AG09309 (cell line): Measurements from ENCODE around the gene PLPP1.

Source experiments
- DNase-seq: peaks from one replicate; pipeline ENCODE4 v3.0.0-alpha.2; 2010; ENCODE audit warnings: low read depth
- H3K4me3 ChIP-seq: 2 replicates; pipeline ENCODE4 v1.5.1; 2011; ENCODE audit warnings: mild to moderate bottlenecking, low read depth, low read length, moderate library complexity; ENCODE audit not compliant: control insufficient read depth
- TF ChIP-seq, protein P1 (sequence below): IDR thresholded peaks from 2 replicates; pipeline ENCODE4 v1.5.1; 2011; ENCODE audit warnings: mild to moderate bottlenecking, low read depth, low read length, inconsistent platforms; ENCODE audit not compliant: insufficient read depth, control insufficient read depth; ENCODE audit errors: missing control alignments

PLPP1 gene

GRCh38 chr5:55568654-55569512 is 34.1 kb upstream of the PLPP1 start:
- no peak overlapping the region for H3K4me3 ChIP-seq
- no peak for DNase-seq
- TF ChIP-seq, protein P1, sequence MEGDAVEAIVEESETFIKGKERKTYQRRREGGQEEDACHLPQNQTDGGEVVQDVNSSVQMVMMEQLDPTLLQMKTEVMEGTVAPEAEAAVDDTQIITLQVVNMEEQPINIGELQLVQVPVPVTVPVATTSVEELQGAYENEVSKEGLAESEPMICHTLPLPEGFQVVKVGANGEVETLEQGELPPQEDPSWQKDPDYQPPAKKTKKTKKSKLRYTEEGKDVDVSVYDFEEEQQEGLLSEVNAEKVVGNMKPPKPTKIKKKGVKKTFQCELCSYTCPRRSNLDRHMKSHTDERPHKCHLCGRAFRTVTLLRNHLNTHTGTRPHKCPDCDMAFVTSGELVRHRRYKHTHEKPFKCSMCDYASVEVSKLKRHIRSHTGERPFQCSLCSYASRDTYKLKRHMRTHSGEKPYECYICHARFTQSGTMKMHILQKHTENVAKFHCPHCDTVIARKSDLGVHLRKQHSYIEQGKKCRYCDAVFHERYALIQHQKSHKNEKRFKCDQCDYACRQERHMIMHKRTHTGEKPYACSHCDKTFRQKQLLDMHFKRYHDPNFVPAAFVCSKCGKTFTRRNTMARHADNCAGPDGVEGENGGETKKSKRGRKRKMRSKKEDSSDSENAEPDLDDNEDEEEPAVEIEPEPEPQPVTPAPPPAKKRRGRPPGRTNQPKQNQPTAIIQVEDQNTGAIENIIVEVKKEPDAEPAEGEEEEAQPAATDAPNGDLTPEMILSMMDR = no peak

DNA sequence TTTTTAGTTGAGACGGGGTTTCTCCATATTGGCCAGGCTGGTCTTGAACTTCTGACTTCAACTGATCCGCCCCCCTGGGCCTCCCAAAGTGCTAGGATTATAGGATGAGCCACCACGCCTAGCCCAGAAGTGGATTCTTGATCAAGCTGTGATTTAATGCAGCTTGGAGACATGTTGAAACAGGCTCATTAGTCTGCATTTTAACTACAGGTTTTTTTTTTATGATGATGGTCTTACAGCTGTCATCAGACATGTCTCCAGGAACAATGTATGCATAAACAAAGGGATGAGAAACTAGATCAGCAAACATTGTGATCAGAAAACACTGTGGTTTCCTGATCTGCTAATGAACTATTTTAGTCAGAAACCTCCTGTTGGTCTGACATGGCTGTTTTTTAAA is 30.0 kb upstream of the PLPP1 start:
- no peak overlapping the region for H3K4me3 ChIP-seq
- TF ChIP-seq, protein P1 = no peak
- no peak for DNase-seq

DNA sequence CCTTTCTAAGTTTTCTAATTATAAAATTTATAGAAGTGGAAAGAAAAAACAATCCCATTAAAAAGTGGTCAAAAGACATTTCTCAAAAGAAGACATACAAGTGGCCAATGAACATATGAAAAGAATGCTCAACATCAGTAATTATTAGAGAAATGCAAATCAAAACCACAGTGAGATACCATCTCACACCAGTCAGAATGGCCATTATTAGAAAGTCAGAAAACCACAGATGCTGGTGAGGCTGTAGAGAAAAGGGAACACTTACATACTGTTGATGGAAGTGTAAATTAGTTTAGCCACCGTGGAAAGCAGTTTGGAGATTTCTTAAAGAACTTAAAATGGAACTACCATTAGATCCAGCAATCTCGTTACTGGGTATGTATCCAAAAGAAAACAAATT is 23.7 kb upstream of the PLPP1 start:
- DNase-seq = no peak
- TF ChIP-seq, protein P1 = no peak
- H3K4me3 ChIP-seq = no peak overlapping the region

GRCh38 chr5:55557123-55557522 is 22.4 kb upstream of the PLPP1 start:
- TF ChIP-seq, protein P1 = no peak
- DNase-seq = no peak
- H3K4me3 ChIP-seq = no peak overlapping the region

- no peak for DNase-seq
- TF ChIP-seq, protein P1 = no peak
- no peak overlapping the region for H3K4me3 ChIP-seq
Measured at GRCh38 chr5:55554585-55555202, 19.9 kb upstream of the PLPP1 start.

DNA sequence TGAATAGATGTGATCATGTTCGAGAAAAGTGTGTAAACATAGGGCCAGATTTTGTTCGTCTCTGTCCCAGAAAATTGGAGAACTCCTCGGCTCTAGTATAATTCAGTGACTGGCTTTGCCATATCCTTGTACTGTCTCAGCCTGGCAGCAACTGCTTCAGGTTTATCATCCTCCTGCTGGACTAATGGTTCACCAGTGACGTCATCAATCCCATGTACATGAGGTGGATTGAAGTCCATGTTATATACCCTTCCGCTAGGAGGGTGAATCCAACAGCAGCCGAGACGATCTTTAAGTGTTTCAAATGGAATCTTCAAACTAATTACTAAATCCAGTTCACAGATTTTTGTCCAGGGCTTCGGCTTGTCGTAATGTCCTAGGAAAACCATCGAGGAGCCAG is 17.1 kb upstream of the PLPP1 start:
- TF ChIP-seq, protein P1 = no peak
- no peak for DNase-seq
- H3K4me3 ChIP-seq = no peak overlapping the region

DNA sequence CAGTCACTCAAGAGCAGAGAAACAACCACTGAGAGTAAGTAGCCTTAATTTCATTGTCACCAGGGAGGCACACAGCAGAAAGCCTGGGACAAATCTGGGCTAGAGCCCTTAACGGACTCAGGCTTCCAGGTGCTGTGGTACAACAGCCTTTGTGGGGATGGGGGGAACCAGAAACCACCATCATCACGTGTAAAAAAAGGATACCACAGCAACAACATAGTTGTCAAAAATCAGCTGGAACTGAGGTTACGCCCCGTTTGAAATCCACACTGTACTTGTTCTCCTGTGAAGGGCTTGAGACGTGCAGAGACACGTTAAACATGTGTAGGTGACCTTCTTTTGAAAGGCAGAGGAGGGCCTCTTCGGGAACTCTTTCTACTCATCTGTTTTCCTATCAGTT is 16.6 kb upstream of the PLPP1 start:
- TF ChIP-seq, protein P1 = no peak
- no peak for DNase-seq

More for the DNA sequence above, 16.6 kb upstream of the PLPP1 start:
- no peak overlapping the region for H3K4me3 ChIP-seq
